Loucy (cell line): ENCODE data around the gene CDHR4.

Experiments used
- H2AFZ ChIP-seq: fragments of 200-600 bp; sonication (generic); 2 replicates; pipeline ENCODE4 v1.6.0; 2016; ENCODE audit warnings: antibody characterized with exemption, mild to moderate bottlenecking, low read length, moderate library complexity
- H3F3A ChIP-seq: fragments of 200-600 bp; 2 replicates; pipeline ENCODE4 v1.6.0; 2016; ENCODE audit warnings: antibody characterized with exemption, low read depth, mild to moderate bottlenecking
- H3K27me3 ChIP-seq: fragments of 200-600 bp; sonication (generic); 2 replicates; pipeline ENCODE4 v1.6.1; 2014; ENCODE audit warnings: low read length, mild to moderate bottlenecking; ENCODE audit not compliant: insufficient read depth, poor library complexity, severe bottlenecking
- H3K36me3 ChIP-seq: fragments of 200-600 bp; sonication (generic); 2 replicates; pipeline ENCODE4 v1.6.1; 2016; ENCODE audit warnings: low read length; ENCODE audit not compliant: insufficient read depth
- H3K4me1 ChIP-seq: fragments of 200-600 bp; sonication (generic); 2 replicates; pipeline ENCODE4 v1.5.1; 2014; ENCODE audit warnings: low read length, mild to moderate bottlenecking; ENCODE audit not compliant: insufficient read depth, poor library complexity, severe bottlenecking
- H3K4me2 ChIP-seq: fragments of 200-600 bp; sonication (generic); 2 replicates; pipeline ENCODE4 v1.6.0; 2014; ENCODE audit warnings: antibody characterized with exemption, low read length, low read depth, mild to moderate bottlenecking; ENCODE audit not compliant: poor library complexity, severe bottlenecking
- H3K4me3 ChIP-seq: fragments of 200-600 bp; sonication (generic); 2 replicates; pipeline ENCODE4 v1.5.1; 2014; ENCODE audit warnings: low read length, mild to moderate bottlenecking, mixed read lengths; ENCODE audit not compliant: poor library complexity, severe bottlenecking
- H3K79me2 ChIP-seq: fragments of 200-600 bp; sonication (generic); 2 replicates; pipeline ENCODE4 v1.6.1; 2014; ENCODE audit warnings: low read length; ENCODE audit not compliant: insufficient read depth
- H3K9ac ChIP-seq: fragments of 200-600 bp; sonication (generic); 2 replicates; pipeline ENCODE4 v1.6.0; 2014; ENCODE audit warnings: mild to moderate bottlenecking, low read depth, low read length, moderate library complexity; ENCODE audit not compliant: poor library complexity, severe bottlenecking
- H3K9me2 ChIP-seq: fragments of 200-600 bp; sonication (generic); replicated peaks from 2 replicates; pipeline ENCODE4 v1.6.1; 2016; ENCODE audit warnings: low read depth, low read length, mixed read lengths
- H3K9me3 ChIP-seq: fragments of 200-600 bp; sonication (generic); 2 replicates; pipeline ENCODE4 v1.6.1; 2014; ENCODE audit warnings: mild to moderate bottlenecking, antibody characterized with exemption, low read length, low read depth; ENCODE audit not compliant: insufficient read depth
- H4K20me1 ChIP-seq: fragments of 200-600 bp; sonication (generic); 2 replicates; pipeline ENCODE4 v1.6.0; 2014; ENCODE audit warnings: antibody characterized with exemption, low read length, mild to moderate bottlenecking; ENCODE audit not compliant: insufficient read depth, poor library complexity, severe bottlenecking
- CTCF ChIP-seq: fragments of 200-600 bp; sonication (generic); conservative IDR thresholded peaks from 2 replicates; pipeline ENCODE4 v1.5.1; 2014; ENCODE audit warnings: mild to moderate bottlenecking, antibody characterized with exemption, low read length
- EZH2phosphoT487 ChIP-seq: fragments of 200-600 bp; IDR thresholded peaks from 2 replicates; pipeline ENCODE4 v1.6.1; 2018; ENCODE audit warnings: antibody characterized with exemption, mild to moderate bottlenecking, moderate library complexity, borderline replicate concordance

Gene CDHR4

GRCh38 chr3:49788056-49788455 lies 11.6 kb downstream of the CDHR4 start:
- TF ChIP-seq CTCF (no peak), EZH2phosphoT487 (no peak)
- Histone ChIP-seq H3K9me3 (no peaks in the 10 kb centered on the region), H4K20me1 (no peaks in the 10 kb centered on the region), H2AFZ (no peak overlapping the region), H3K4me2 (no peak overlapping the region), H3K79me2 (peaks cover 40% of the 10 kb centered on the region), H3K4me3 (no peak overlapping the region), H3K9me2 (no peaks in the 10 kb centered on the region), H3F3A (no peaks in the 10 kb centered on the region), H3K27me3 (no peaks in the 10 kb centered on the region), H3K9ac (no peak overlapping the region), H3K36me3 (no peaks in the 10 kb centered on the region), H3K4me1 (peaks cover 41% of the 10 kb centered on the region)

- Histone ChIP-seq H3K9ac (peak overlapping the region; percentile 86), H2AFZ (no peak overlapping the region), H3K4me1 (peaks cover 41% of the 10 kb centered on the region), H3K9me3 (no peaks in the 10 kb centered on the region), H4K20me1 (no peaks in the 10 kb centered on the region), H3K4me2 (peak overlapping the region; percentile 97), H3K9me2 (no peaks in the 10 kb centered on the region), H3F3A (no peaks in the 10 kb centered on the region), H3K36me3 (no peaks in the 10 kb centered on the region), H3K4me3 (peak overlapping the region; percentile 88), H3K79me2 (peaks cover 45% of the 10 kb centered on the region), H3K27me3 (no peaks in the 10 kb centered on the region)
- TF ChIP-seq EZH2phosphoT487 (no peak), CTCF (no peak)
Measured at GRCh38 chr3:49787536-49787935, 12.1 kb downstream of the CDHR4 start.

- Histone ChIP-seq H3K9me3 (no peaks in the 10 kb centered on the region), H3K9me2 (no peaks in the 10 kb centered on the region), H4K20me1 (no peaks in the 10 kb centered on the region), H3K4me1 (peaks cover 41% of the 10 kb centered on the region), H3K79me2 (peaks cover 49% of the 10 kb centered on the region), H2AFZ (peak overlapping the region; percentile 87; the same call in 1 of the 2 replicates), H3F3A (no peaks in the 10 kb centered on the region), H3K4me3 (peak overlapping the region; percentile 88), H3K9ac (peak overlapping the region; percentile 86), H3K27me3 (no peaks in the 10 kb centered on the region), H3K4me2 (peak overlapping the region; percentile 97), H3K36me3 (no peaks in the 10 kb centered on the region)
- no peak for TF ChIP-seq CTCF
- TF ChIP-seq EZH2phosphoT487, result no peak
Measured at GRCh38 chr3:49787182-49787464, 12.6 kb downstream of the CDHR4 start.
